ENCODE measurements around the gene NLRC5.

Gene NLRC5

GRCh38 chr16:57043248-57043647 lies 53.9 kb downstream of the NLRC5 start:
- TF ChIP-seq CSDC2 (CRISPR knock-in tag; IDR thresholded peaks at IDR 0.05) (no peak), ZFP3 (CRISPR knock-in tag; IDR thresholded peaks at IDR 0.05) (no peak), GLIS3 (CRISPR knock-in tag; IDR thresholded peaks at IDR 0.05) (no peak), BACH2 (CRISPR knock-in tag; IDR thresholded peaks at IDR 0.05; ENCODE audit: borderline replicate concordance) (no peak), PPARA (CRISPR knock-in tag; IDR thresholded peaks at IDR 0.05; ENCODE audit: borderline replicate concordance) (no peak), SNAI2 (CRISPR knock-in tag; IDR thresholded peaks at IDR 0.05) (no peak), ZNF70 (CRISPR knock-in tag; IDR thresholded peaks at IDR 0.05) (no peak), ESRRG (CRISPR knock-in tag; IDR thresholded peaks at IDR 0.05) (no peak), TOX (CRISPR knock-in tag; IDR thresholded peaks at IDR 0.05; ENCODE audit: borderline replicate concordance) (no peak)
- TF ChIP-seq, protein P1, sequence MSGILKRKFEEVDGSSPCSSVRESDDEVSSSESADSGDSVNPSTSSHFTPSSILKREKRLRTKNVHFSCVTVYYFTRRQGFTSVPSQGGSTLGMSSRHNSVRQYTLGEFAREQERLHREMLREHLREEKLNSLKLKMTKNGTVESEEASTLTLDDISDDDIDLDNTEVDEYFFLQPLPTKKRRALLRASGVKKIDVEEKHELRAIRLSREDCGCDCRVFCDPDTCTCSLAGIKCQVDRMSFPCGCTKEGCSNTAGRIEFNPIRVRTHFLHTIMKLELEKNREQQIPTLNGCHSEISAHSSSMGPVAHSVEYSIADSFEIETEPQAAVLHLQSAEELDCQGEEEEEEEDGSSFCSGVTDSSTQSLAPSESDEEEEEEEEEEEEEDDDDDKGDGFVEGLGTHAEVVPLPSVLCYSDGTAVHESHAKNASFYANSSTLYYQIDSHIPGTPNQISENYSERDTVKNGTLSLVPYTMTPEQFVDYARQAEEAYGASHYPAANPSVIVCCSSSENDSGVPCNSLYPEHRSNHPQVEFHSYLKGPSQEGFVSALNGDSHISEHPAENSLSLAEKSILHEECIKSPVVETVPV (CRISPR knock-in tag; IDR thresholded peaks at IDR 0.05): no peak
- ATAC-seq: no peak

- ATAC-seq: no peak
- TF ChIP-seq SNAI2 (CRISPR knock-in tag; IDR thresholded peaks at IDR 0.05) (no peak), TCF4 (CRISPR knock-in tag; IDR thresholded peaks at IDR 0.05; ENCODE audit: borderline replicate concordance) (no peak), CSDC2 (CRISPR knock-in tag; IDR thresholded peaks at IDR 0.05) (no peak), ISL1 (CRISPR knock-in tag; IDR thresholded peaks at IDR 0.05) (no peak), ZNF565 (CRISPR knock-in tag; conservative IDR thresholded peaks at IDR 0.05; ENCODE audit: low read depth) (no peak), ARNTL (CRISPR knock-in tag; IDR thresholded peaks at IDR 0.05; ENCODE audit: borderline replicate concordance, low read depth) (no peak), ESRRG (CRISPR knock-in tag; IDR thresholded peaks at IDR 0.05) (no peak), ZNF70 (CRISPR knock-in tag; IDR thresholded peaks at IDR 0.05) (no peak), PATZ1 (CRISPR knock-in tag; IDR thresholded peaks at IDR 0.05; ENCODE audit: borderline replicate concordance) (no peak), PPARA (CRISPR knock-in tag; IDR thresholded peaks at IDR 0.05; ENCODE audit: borderline replicate concordance) (no peak), OSR1 (CRISPR knock-in tag; IDR thresholded peaks at IDR 0.05) (no peak), ZFP30 (CRISPR knock-in tag; IDR thresholded peaks at IDR 0.05) (no peak), ZNF8 (CRISPR knock-in tag; IDR thresholded peaks at IDR 0.05) (no peak), CREB5 (CRISPR knock-in tag; IDR thresholded peaks at IDR 0.05; ENCODE audit: low read depth) (no peak), TOX (CRISPR knock-in tag; IDR thresholded peaks at IDR 0.05; ENCODE audit: borderline replicate concordance) (no peak), GLIS3 (CRISPR knock-in tag; IDR thresholded peaks at IDR 0.05) (no peak)
- TF ChIP-seq, protein P2, sequence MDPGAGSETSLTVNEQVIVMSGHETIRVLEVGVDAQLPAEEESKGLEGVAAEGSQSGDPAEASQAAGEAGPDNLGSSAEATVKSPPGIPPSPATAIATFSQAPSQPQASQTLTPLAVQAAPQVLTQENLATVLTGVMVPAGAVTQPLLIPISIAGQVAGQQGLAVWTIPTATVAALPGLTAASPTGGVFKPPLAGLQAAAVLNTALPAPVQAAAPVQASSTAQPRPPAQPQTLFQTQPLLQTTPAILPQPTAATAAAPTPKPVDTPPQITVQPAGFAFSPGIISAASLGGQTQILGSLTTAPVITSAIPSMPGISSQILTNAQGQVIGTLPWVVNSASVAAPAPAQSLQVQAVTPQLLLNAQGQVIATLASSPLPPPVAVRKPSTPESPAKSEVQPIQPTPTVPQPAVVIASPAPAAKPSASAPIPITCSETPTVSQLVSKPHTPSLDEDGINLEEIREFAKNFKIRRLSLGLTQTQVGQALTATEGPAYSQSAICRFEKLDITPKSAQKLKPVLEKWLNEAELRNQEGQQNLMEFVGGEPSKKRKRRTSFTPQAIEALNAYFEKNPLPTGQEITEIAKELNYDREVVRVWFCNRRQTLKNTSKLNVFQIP (CRISPR knock-in tag; IDR thresholded peaks at IDR 0.05; ENCODE audit: borderline replicate concordance, low read depth): no peak
- TF ChIP-seq, protein P3, sequence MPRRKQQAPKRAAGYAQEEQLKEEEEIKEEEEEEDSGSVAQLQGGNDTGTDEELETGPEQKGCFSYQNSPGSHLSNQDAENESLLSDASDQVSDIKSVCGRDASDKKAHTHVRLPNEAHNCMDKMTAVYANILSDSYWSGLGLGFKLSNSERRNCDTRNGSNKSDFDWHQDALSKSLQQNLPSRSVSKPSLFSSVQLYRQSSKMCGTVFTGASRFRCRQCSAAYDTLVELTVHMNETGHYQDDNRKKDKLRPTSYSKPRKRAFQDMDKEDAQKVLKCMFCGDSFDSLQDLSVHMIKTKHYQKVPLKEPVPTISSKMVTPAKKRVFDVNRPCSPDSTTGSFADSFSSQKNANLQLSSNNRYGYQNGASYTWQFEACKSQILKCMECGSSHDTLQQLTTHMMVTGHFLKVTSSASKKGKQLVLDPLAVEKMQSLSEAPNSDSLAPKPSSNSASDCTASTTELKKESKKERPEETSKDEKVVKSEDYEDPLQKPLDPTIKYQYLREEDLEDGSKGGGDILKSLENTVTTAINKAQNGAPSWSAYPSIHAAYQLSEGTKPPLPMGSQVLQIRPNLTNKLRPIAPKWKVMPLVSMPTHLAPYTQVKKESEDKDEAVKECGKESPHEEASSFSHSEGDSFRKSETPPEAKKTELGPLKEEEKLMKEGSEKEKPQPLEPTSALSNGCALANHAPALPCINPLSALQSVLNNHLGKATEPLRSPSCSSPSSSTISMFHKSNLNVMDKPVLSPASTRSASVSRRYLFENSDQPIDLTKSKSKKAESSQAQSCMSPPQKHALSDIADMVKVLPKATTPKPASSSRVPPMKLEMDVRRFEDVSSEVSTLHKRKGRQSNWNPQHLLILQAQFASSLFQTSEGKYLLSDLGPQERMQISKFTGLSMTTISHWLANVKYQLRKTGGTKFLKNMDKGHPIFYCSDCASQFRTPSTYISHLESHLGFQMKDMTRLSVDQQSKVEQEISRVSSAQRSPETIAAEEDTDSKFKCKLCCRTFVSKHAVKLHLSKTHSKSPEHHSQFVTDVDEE (CRISPR knock-in tag; IDR thresholded peaks at IDR 0.05): no peak
- TF ChIP-seq, protein P1 (CRISPR knock-in tag; IDR thresholded peaks at IDR 0.05): no peak
Observed at GRCh38 chr16:57044931-57045693, 55.8 kb downstream of the NLRC5 start.

Data from SK-N-SH treated with all-trans-retinoic acid at 6 μM for 48 hours (cell line).